Osteocyte (in vitro differentiated cells): ENCODE data around the gene FBXL7. TPM values are rescaled to one million over a fixed set of nuclear protein-coding genes. Genes with fewer than 3 reads are reported as not detected.

ENCODE experiments used
- DNase-seq: peaks from one replicate; pipeline ENCODE4 v3.0.0; 2021; ENCODE audit warnings: mixed read lengths; ENCODE audit not compliant: unreplicated experiment; ENCODE audit errors: extremely low spot score
- H3K27ac Mint-ChIP-seq: one replicate; pipeline ENCODE4 v1.8.0; 2021; ENCODE audit warnings: mild to moderate bottlenecking, mixed read lengths; ENCODE audit not compliant: unreplicated experiment
- H3K27me3 Mint-ChIP-seq: one replicate; pipeline ENCODE4 v1.8.0; 2021; ENCODE audit warnings: mixed read lengths; ENCODE audit not compliant: unreplicated experiment
- H3K36me3 Mint-ChIP-seq: one replicate; pipeline ENCODE4 v1.8.0; 2021; ENCODE audit warnings: mixed read lengths; ENCODE audit not compliant: unreplicated experiment
- H3K4me1 Mint-ChIP-seq: one replicate; pipeline ENCODE4 v1.8.0; 2021; ENCODE audit warnings: mixed read lengths; ENCODE audit not compliant: unreplicated experiment
- H3K4me3 Mint-ChIP-seq: one replicate; pipeline ENCODE4 v1.8.0; 2021; ENCODE audit warnings: mild to moderate bottlenecking, moderate library complexity, mixed read lengths; ENCODE audit not compliant: unreplicated experiment
- H3K9me3 Mint-ChIP-seq: one replicate; pipeline ENCODE4 v1.8.0; 2021; ENCODE audit warnings: mixed read lengths; ENCODE audit not compliant: unreplicated experiment
- total RNA-seq: library from RNA; stranded (reverse); gene quantifications from 2 replicates; pipeline ENCODE4 v1.2.1, GENCODE V29; 2021
- TF ChIP-seq, protein P1 (sequence below): fragments of 200-600 bp; sonication (generic); IDR thresholded peaks from 2 replicates; pipeline ENCODE4 v1.5.0; 2021; ENCODE audit warnings: antibody characterized with exemption, mild to moderate bottlenecking, moderate library complexity

FBXL7 gene
- total RNA-seq, 1 donor from 2014 or later = 28.4 TPM

DNA sequence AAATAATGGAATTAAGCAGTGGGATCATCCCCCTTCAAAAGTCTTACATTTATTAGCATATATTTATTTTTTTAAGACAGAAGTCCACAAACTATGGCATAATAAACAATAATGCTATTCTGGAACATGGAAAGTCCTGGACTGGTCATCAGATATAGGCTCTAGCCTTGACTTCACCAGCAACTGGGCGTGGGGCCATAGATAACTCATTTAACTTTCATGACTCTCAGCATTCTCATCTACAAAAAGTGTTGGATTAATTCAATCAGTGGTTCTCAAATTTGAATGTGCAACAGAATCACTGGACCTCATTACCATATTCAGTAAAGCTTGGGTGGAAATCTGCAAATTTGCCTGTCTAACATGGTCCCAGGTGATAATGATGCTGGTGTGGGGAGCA, 253.8 kb downstream of the FBXL7 start:
- Mint-ChIP-seq H3K27me3 (no peaks in the 10 kb centered on the region), H3K4me1 (peaks cover 35% of the 10 kb centered on the region), H3K9me3 (peaks cover 9% of the 10 kb centered on the region), H3K36me3 (no peaks in the 10 kb centered on the region), H3K4me3 (no peak overlapping the region), H3K27ac (no peak overlapping the region)
- no peak for DNase-seq
- TF ChIP-seq, protein P1, sequence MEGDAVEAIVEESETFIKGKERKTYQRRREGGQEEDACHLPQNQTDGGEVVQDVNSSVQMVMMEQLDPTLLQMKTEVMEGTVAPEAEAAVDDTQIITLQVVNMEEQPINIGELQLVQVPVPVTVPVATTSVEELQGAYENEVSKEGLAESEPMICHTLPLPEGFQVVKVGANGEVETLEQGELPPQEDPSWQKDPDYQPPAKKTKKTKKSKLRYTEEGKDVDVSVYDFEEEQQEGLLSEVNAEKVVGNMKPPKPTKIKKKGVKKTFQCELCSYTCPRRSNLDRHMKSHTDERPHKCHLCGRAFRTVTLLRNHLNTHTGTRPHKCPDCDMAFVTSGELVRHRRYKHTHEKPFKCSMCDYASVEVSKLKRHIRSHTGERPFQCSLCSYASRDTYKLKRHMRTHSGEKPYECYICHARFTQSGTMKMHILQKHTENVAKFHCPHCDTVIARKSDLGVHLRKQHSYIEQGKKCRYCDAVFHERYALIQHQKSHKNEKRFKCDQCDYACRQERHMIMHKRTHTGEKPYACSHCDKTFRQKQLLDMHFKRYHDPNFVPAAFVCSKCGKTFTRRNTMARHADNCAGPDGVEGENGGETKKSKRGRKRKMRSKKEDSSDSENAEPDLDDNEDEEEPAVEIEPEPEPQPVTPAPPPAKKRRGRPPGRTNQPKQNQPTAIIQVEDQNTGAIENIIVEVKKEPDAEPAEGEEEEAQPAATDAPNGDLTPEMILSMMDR = no peak

DNA sequence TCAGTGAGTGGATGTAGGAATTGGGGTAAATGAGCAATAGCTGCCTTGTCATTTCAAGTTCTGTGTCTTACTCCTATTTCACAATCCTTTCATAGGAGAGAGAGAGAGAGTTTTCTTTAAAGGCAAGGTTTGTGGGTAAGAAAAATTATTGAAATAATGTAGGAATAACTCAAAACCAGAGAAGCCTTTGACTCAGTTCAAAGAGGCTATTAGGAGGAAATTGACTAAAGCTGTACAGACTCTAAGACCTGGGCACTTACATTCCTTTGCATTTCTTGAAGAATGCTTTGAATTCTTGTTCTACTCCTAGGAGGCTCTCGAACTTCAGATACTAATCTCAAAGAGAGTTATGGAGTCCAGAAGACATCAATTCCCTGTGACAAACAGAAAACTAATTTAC, 257.1 kb downstream of the FBXL7 start:
- Mint-ChIP-seq H3K4me1 (peaks cover 25% of the 10 kb centered on the region), H3K4me3 (no peak overlapping the region)

DNA sequence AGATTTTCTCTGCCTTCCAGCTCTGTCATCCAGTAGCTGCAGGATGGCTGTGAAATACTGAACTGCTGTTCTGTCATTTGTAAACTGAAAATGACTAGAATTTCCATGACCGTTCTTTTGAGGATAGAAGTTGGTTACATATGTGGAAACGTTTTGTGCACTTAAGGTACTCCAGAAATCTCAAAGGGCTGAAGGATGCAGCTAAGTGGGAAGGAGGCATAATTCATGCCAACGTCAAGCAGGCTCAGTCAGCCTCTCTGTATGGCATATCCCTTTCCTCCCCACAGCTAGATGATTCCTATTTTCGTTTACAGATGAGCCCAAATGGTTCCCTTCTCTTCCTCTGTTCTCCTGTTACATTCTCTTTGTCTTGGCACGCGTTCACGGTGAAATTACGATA, 257.6 kb downstream of the FBXL7 start:
- Mint-ChIP-seq H3K9me3 (peaks cover 9% of the 10 kb centered on the region), H3K4me1 (peaks cover 24% of the 10 kb centered on the region), H3K27ac (no peak overlapping the region), H3K27me3 (no peaks in the 10 kb centered on the region), H3K4me3 (no peak overlapping the region), H3K36me3 (no peaks in the 10 kb centered on the region)
- TF ChIP-seq, protein P1 = no peak
- no peak for DNase-seq

More for the DNA sequence above, 257.1 kb downstream of the FBXL7 start:
- H3K27ac Mint-ChIP-seq = no peak overlapping the region
- TF ChIP-seq, protein P1 = no peak
- H3K36me3 Mint-ChIP-seq = no peaks in the 10 kb centered on the region
- H3K9me3 Mint-ChIP-seq = peaks cover 9% of the 10 kb centered on the region
- DNase-seq = no peak
- H3K27me3 Mint-ChIP-seq = no peaks in the 10 kb centered on the region

- Mint-ChIP-seq H3K4me1 (peaks cover 2% of the 10 kb centered on the region), H3K27me3 (no peaks in the 10 kb centered on the region), H3K9me3 (no peaks in the 10 kb centered on the region), H3K36me3 (no peaks in the 10 kb centered on the region), H3K4me3 (no peak overlapping the region), H3K27ac (no peak overlapping the region)
- TF ChIP-seq, protein P1 = no peak
- no peak for DNase-seq
These were observed 262.7 kb downstream of the FBXL7 start for GRCh38 chr5:15762668-15763067.

- H3K27ac Mint-ChIP-seq = no peak overlapping the region
- no peaks in the 10 kb centered on the region for H3K4me1 Mint-ChIP-seq
- DNase-seq = no peak
- TF ChIP-seq, protein P1 = no peak
- no peaks in the 10 kb centered on the region for H3K9me3 Mint-ChIP-seq
- H3K27me3 Mint-ChIP-seq = no peaks in the 10 kb centered on the region
- no peak overlapping the region for H3K4me3 Mint-ChIP-seq
- no peaks in the 10 kb centered on the region for H3K36me3 Mint-ChIP-seq
These were observed 263.8 kb downstream of the FBXL7 start for GRCh38 chr5:15763754-15764153.
